ENCODE data around the gene HNRNPL.
"Not testable (repeated sequence)": the region's sequence is repeated elsewhere in the genome, so short reads cannot be mapped to it uniquely, and the experiment has no call there.

GRCh38 chr19:38854961-38855360 lies 5.2 kb upstream of the HNRNPL start:
- TF ChIP-seq POLR2AphosphoS5 (IDR thresholded peaks at IDR 0.05; ENCODE audit: low read depth, low read length); TAF1 (IDR thresholded peaks at IDR 0.05; ENCODE audit: low read depth, low read length); POLR2A (IDR thresholded peaks at IDR 0.05; ENCODE audit: low read depth, low read length); PAX5 (IDR thresholded peaks at IDR 0.05; ENCODE audit: insufficient read depth, low read length, severe bottlenecking); POU2F2 (IDR thresholded peaks at IDR 0.05; ENCODE audit: low read depth, low read length): not testable (repeated sequence)

Measured in GM12891 (cell line).